ENCODE measurements around the gene CRHR1.

The CRHR1 gene

DNA sequence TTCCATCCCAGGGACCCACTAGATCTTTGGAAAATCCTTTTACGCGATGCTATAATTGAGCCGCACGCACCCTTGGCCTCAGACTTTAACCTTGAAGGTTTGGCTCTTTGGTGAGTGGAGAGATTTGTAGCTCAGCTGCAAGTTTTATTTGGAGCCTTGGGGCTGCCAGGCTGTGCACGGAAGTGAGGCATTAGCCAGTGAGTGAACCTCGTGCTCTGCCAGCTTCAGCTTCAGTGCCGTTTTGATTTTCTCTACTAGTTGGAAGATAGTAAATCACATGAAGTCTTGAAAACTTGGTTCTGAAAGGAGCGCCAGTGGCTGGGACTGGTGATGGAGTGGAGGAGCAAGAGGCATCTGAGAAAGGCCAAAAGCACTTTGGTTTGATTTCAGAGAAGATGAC is 17.3 kb downstream of the CRHR1 start:
- TF ChIP-seq Cebpa-rat (IDR thresholded peaks at IDR 0.05) = no peak
- Histone ChIP-seq H3K36me3 (no peaks in the 10 kb centered on the region), H3K9ac (no peak overlapping the region), H4K20me1 (peaks cover 0 to 12% (median 0%) of the 10 kb centered on the region in 11 experiments; a peak in 2 of 22 replicates), H3K4me2 (no peak overlapping the region), H3K4me3 (no peak overlapping the region), H3K27ac (no peak overlapping the region), H3K27me3 (no peaks in the 10 kb centered on the region), H3K4me1 (peaks cover 0 to 17% (median 0%) of the 10 kb centered on the region in 10 experiments; a peak in 5 of 20 replicates), H3K9me3 (replicated peaks in 1 of 11) (no peaks in the 10 kb centered on the region)

DNA sequence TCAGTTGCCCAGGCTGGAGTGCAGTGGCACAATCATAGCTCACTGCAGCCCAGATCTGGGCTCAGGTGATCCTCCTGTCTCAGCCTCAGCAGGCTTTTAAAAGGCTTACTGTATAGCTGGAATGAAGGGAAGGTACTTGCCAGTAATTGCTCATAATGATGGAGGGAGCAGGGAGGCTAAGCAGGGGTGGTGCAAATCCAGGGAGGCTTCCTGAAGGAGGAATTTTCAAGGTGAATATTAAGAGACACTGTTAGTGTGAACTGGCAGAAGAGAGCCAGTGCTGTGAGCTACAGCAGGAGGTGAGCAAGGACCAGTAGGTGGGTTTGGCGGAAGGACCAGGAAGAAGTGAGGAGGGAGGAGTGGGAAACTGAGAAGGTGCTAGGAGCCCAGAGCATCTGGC is 24.7 kb downstream of the CRHR1 start:
- Histone ChIP-seq H3K27ac (no peak overlapping the region), H4K20me1 (peaks cover 0 to 20% (median 0%) of the 10 kb centered on the region in 11 experiments; a peak in 5 of 22 replicates), H3K4me3 (no peak overlapping the region), H3K4me1 (peaks cover 0 to 9% (median 0%) of the 10 kb centered on the region in 10 experiments; a peak in 5 of 20 replicates), H3K36me3 (no peaks in the 10 kb centered on the region), H3K4me2 (no peak overlapping the region), H3K9me3 (replicated peaks in 1 of 11) (no peaks in the 10 kb centered on the region), H3K27me3 (no peaks in the 10 kb centered on the region), H3K9ac (no peak overlapping the region)
- TF ChIP-seq Cebpa-rat (IDR thresholded peaks at IDR 0.05) = no peak

DNA sequence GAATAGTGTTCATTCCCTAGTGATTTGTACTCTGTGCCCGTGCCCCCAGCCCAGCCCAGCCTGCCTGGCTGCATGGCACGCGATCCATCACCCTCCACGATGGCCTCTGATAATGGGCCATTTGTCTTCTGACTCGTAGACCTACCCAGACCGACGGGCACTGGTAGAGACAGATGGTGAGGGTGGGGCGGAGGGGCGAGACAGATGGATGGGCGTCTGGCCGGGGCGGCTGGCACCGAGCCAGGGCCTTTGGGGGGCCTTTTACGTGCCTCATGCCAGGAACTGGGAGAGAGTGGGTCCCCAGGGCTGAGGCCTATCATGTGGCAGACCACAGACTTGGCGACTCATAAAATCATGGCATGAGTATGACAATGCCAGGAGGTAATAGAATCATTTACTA is 25.4 kb downstream of the CRHR1 start:
- TF ChIP-seq Cebpa-rat (IDR thresholded peaks at IDR 0.05) = no peak
- Histone ChIP-seq H3K4me1 (peaks cover 0 to 3% (median 0%) of the 10 kb centered on the region in 10 experiments; a peak in 4 of 20 replicates), H3K9ac (no peak overlapping the region), H3K27me3 (no peaks in the 10 kb centered on the region), H3K9me3 (replicated peaks in 1 of 11) (no peaks in the 10 kb centered on the region), H3K4me2 (no peak overlapping the region), H3K27ac (no peak overlapping the region), H3K36me3 (no peaks in the 10 kb centered on the region), H4K20me1 (peaks cover 0 to 20% (median 0%) of the 10 kb centered on the region in 11 experiments; a peak in 5 of 22 replicates), H3K4me3 (no peak overlapping the region)

DNA sequence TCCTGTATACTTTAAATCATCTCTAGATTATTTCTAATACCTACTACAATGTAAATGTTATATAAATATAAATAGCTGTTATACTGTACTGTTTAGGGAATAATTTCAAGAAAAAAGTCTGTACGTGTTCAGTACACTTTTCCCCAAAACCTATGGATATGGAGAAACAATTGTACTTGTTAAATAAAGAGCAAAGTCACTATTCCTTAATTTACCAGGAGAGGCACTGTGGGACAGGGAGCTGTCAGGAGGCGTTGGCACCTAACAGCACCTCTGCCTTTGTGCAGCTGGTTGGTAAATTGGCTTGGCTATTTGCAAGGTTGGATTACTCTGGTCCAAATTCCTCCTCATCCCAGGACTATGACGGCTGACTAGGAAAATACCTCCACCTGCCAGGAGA is 28.0 kb downstream of the CRHR1 start:
- TF ChIP-seq Cebpa-rat (IDR thresholded peaks at IDR 0.05) = no peak

DNA sequence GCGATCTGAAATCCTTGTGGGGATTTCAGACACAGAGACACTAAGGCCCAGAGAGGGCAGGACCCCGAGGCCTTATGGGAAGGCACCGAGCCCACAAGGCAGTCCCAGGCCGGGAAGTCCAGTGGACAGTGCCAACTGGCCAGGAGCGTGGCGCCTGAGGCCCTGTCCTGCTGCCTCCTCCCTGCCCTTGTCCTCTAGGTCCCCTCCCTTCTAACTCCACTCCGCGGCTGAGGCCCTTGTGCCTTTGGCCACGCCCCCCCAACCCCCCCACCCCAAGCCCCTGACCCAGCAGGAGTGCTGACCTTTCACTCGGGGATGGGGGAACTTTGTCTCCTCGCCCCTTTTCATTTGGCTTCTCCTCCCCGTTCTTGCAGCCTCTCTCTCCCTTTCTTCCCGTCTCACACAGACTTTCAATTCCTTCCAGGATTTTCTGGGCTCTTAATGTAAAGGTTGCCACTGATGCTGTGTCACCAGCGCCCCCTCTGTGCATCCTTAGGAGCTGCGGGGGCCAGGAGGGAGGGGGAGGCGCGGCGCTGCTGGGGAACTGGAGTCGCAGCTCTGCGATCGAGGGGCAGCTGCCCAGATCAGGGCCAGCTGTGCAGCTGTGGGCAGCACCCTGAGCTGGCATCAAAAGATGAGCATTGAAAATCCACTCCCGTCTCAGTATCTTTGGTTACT is 29.1 kb downstream of the CRHR1 start:
- no peaks in the 10 kb centered on the region for H3K4me1 ChIP-seq
- no peak overlapping the region for H3K27ac ChIP-seq
- no peak for TF ChIP-seq Cebpa-rat (IDR thresholded peaks at IDR 0.05)
- H3K27me3 ChIP-seq = no peaks in the 10 kb centered on the region
- no peaks in the 10 kb centered on the region for H3K36me3 ChIP-seq
- H3K4me2 ChIP-seq = no peak overlapping the region
- no peak overlapping the region for H3K9ac ChIP-seq
- no peaks in the 10 kb centered on the region for H3K9me3 ChIP-seq (replicated peaks in 1 of 11)
- H3K4me3 ChIP-seq = no peak overlapping the region
- H4K20me1 ChIP-seq = peaks cover 0 to 13% (median 0%) of the 10 kb centered on the region in 11 experiments; a peak in 6 of 22 replicates

More for the DNA sequence above, 28.0 kb downstream of the CRHR1 start:
- Histone ChIP-seq H3K9me3 (replicated peaks in 1 of 11) (no peaks in the 10 kb centered on the region), H3K27me3 (no peaks in the 10 kb centered on the region), H3K9ac (no peak overlapping the region), H3K27ac (no peak overlapping the region), H3K36me3 (no peaks in the 10 kb centered on the region), H4K20me1 (peaks cover 0 to 20% (median 0%) of the 10 kb centered on the region in 11 experiments; a peak in 6 of 22 replicates), H3K4me2 (no peak overlapping the region), H3K4me3 (no peak overlapping the region), H3K4me1 (no peaks in the 10 kb centered on the region)

DNA sequence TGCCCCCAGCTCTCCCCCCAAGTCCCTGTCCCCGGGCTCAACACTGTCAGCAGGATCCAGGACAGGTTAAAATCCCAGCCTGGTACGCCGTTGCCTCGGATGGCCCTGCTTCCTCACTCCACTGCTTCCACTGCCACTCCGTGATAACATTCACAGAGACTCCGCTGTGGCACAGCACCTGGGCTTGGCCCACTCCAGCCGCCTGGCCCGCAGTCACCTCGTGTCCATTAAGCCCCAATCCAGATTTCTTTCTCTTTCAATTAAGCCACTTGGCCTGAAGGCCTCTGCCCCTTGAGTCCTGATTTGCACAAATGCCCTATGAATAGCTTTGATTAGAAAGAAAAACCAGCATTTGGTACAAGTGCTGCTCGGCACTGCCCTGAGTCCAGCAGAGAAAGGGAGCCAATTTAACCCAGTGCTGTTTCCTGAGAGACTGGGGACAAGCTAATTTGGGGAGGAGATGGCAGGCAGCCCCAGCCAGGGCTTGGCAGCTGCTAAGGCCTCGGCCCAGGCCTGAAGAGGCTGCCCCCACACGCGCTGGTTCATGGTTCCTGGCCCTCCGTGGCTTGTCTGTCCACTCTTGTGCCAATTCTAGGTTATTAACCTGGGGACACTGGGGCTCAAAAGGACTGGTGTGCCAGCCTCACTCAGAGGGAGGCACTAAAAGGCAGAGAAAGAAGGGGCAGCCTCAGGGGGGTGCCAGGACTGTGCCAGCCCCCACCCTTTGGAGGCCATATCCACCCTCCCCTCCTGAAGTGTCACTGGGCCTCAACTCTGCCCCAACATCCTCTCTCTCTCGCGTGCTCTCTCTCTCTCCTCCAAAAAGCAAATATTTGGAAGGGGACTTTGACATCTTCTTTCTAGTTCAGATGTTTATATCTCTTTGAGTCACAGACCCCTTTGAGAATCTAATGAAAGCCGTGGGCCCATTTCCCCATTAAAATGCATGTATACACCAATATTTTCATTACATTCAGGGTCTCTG is 30.8 kb downstream of the CRHR1 start:
- TF ChIP-seq Cebpa-rat (IDR thresholded peaks at IDR 0.05) = no peak
- Histone ChIP-seq H3K4me2 (no peak overlapping the region), H3K27me3 (no peaks in the 10 kb centered on the region), H4K20me1 (peaks cover 0 to 3% (median 0%) of the 10 kb centered on the region in 11 experiments; a peak in 5 of 22 replicates), H3K9me3 (replicated peaks in 1 of 11) (no peaks in the 10 kb centered on the region), H3K36me3 (no peaks in the 10 kb centered on the region), H3K9ac (no peak overlapping the region), H3K4me1 (peaks cover 0 to 5% (median 0%) of the 10 kb centered on the region in 10 experiments; a peak in 2 of 20 replicates), H3K4me3 (no peak overlapping the region), H3K27ac (no peak overlapping the region)

DNA sequence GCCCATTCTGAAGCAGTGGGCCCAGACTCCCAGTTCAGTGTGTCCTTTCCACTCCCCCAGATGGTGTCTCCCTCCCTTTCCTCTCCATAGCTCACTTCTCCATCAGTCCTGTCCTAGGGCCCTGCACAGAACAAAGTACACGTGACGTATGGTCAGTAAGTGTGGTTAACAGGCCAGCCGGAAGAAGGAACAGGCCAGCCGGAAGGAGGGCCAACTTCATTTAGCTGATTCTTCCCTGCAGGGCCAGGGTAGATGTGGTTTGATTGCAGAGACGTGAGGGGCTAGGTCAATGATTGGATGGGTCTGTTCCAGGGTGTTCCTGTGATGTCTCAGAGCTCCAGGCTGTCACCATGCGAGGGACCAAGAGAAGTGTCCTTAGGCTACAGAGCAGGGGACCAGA is 31.6 kb downstream of the CRHR1 start:
- Histone ChIP-seq H3K4me3 (no peak overlapping the region), H3K36me3 (no peaks in the 10 kb centered on the region), H3K4me2 (no peak overlapping the region), H3K27me3 (no peaks in the 10 kb centered on the region), H4K20me1 (peaks cover 0 to 3% (median 0%) of the 10 kb centered on the region in 11 experiments; a peak in 5 of 22 replicates), H3K9me3 (replicated peaks in 1 of 11) (no peaks in the 10 kb centered on the region), H3K4me1 (peaks cover 0 to 6% (median 0%) of the 10 kb centered on the region in 10 experiments; a peak in 2 of 20 replicates), H3K27ac (no peak overlapping the region), H3K9ac (no peak overlapping the region)
- TF ChIP-seq Cebpa-rat (IDR thresholded peaks at IDR 0.05) = no peak

DNA sequence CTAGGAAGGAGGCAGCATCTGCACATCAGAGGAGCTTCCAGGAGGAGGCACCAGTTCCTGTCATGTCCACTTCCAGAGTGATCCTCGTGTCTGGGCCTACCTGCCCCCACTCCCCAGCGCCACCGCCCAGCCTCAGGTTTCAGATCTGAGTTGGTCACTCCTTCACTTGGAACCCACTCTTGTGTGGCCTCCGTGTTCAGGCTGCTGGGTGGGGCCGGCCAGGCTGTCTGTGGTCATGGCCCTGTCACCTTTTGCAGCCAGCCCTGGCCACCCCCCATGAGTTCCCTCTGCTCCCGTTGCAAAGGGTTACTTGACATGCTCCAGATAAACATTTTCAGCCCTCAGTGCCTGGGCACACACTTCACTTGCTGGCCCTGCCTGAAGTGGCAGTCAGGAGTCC is 33.9 kb downstream of the CRHR1 start:
- Histone ChIP-seq H3K4me3 (no peak overlapping the region), H3K4me2 (no peak overlapping the region), H3K27me3 (no peaks in the 10 kb centered on the region), H3K4me1 (peaks cover 0 to 6% (median 0%) of the 10 kb centered on the region in 10 experiments; a peak in 4 of 20 replicates), H3K9me3 (replicated peaks in 1 of 11) (no peaks in the 10 kb centered on the region), H3K27ac (no peak overlapping the region), H3K9ac (no peak overlapping the region), H3K36me3 (no peaks in the 10 kb centered on the region), H4K20me1 (peaks cover 0 to 3% (median 0%) of the 10 kb centered on the region in 11 experiments; a peak in 5 of 22 replicates)
- no peak for TF ChIP-seq Cebpa-rat (IDR thresholded peaks at IDR 0.05)

DNA sequence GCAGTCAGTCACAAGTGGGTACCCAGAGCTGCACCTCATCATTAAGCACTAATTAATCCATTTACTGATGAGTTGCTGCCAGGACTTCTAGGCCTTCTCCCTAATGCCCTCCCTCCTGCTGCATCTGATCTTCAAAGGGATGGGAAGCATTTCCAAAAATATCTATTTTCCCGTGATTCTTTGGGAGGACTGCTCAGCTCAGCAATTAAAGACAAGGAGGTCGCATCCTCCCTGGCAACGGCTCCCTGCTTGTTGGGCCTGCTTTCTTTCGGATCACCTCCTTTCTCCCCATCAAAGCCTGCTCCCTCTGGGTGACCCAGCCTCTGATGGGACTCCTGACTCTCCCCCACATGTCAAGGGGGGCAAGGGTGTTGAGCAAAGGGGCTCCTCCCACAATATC is 34.6 kb downstream of the CRHR1 start:
- H3K27me3 ChIP-seq = no peaks in the 10 kb centered on the region
- no peak overlapping the region for H3K4me2 ChIP-seq
- no peak overlapping the region for H3K4me3 ChIP-seq
- H3K36me3 ChIP-seq = no peaks in the 10 kb centered on the region
- no peak for TF ChIP-seq Cebpa-rat (IDR thresholded peaks at IDR 0.05)
- peaks cover 0 to 3% (median 0%) of the 10 kb centered on the region in 11 experiments; a peak in 5 of 22 replicates for H4K20me1 ChIP-seq
- H3K4me1 ChIP-seq = peaks cover 2 to 9% (median 5%) of the 10 kb centered on the region in 10 experiments; a peak in 14 of 20 replicates
- no peak overlapping the region for H3K27ac ChIP-seq
- no peak overlapping the region for H3K9ac ChIP-seq
- no peaks in the 10 kb centered on the region for H3K9me3 ChIP-seq (replicated peaks in 1 of 11)
